GM18517 (cell line): ENCODE measurements around the gene RFT1.

Source experiments
- ATAC-seq: cut with Tn5 transposase; IDR thresholded peaks from one replicate; pipeline ENCODE4 v1.9.1; 2021; ENCODE audit warnings: mild to moderate bottlenecking, moderate library complexity; ENCODE audit not compliant: unreplicated experiment

Gene RFT1

GRCh38 chr3:53097887-53098286 is 32.3 kb downstream of the RFT1 start:
- ATAC-seq = no peak

GRCh38 chr3:53092942-53093341 is 37.3 kb downstream of the RFT1 start:
- ATAC-seq = no peak

GRCh38 chr3:53092216-53092615 is 38.0 kb downstream of the RFT1 start:
- ATAC-seq = no peak

- no peak for ATAC-seq
Observed at GRCh38 chr3:53091011-53091410, 39.2 kb downstream of the RFT1 start.

- no peak for ATAC-seq
Observed at GRCh38 chr3:53089511-53089910, 40.7 kb downstream of the RFT1 start.

- ATAC-seq = no peak
Observed at GRCh38 chr3:53085476-53085875, 44.8 kb downstream of the RFT1 start.

- ATAC-seq = no peak
Observed at GRCh38 chr3:53084310-53085001, 45.8 kb downstream of the RFT1 start.

GRCh38 chr3:53083949-53084309 is 46.3 kb downstream of the RFT1 start:
- ATAC-seq = no peak

GRCh38 chr3:53083521-53083920 is 46.7 kb downstream of the RFT1 start:
- ATAC-seq = no peak

GRCh38 chr3:53082736-53083135 is 47.5 kb downstream of the RFT1 start:
- no peak for ATAC-seq

GRCh38 chr3:53081318-53081717 is 48.9 kb downstream of the RFT1 start:
- no peak for ATAC-seq

GRCh38 chr3:53080612-53081205 is 49.5 kb downstream of the RFT1 start:
- ATAC-seq = no peak

GRCh38 chr3:53079791-53080555 is 50.3 kb downstream of the RFT1 start:
- ATAC-seq = no peak

- no peak for ATAC-seq
Observed at GRCh38 chr3:53079147-53079546, 51.1 kb downstream of the RFT1 start.

GRCh38 chr3:53078656-53079055 is 51.6 kb downstream of the RFT1 start:
- no peak for ATAC-seq

- no peak for ATAC-seq
Observed at GRCh38 chr3:53077476-53078220, 52.6 kb downstream of the RFT1 start.

GRCh38 chr3:53075743-53076140 is 54.5 kb downstream of the RFT1 start:
- no peak for ATAC-seq

- no peak for ATAC-seq
Observed at GRCh38 chr3:53074761-53075742, 55.2 kb downstream of the RFT1 start.

GRCh38 chr3:53074366-53074696 is 55.9 kb downstream of the RFT1 start:
- no peak for ATAC-seq

- ATAC-seq = no peak
Observed at GRCh38 chr3:53073553-53074365, 56.5 kb downstream of the RFT1 start.
